HCT116 (cell line): ENCODE measurements around the gene FOXD1. TPM values are rescaled to one million over a fixed set of nuclear protein-coding genes. Genes with fewer than 3 reads are reported as not detected.

Source experiments
- ATAC-seq: fragments of 200-7000 bp; cut with Tn5 transposase; 2 replicates; pipeline ENCODE4 v1.9.1; 2020; ENCODE audit warnings: mild to moderate bottlenecking, moderate library complexity
- BruUV-seq: library from RNA; stranded (reverse); fragments of 400-500 nt; replicated peaks from 2 replicates; lab custom pipeline; 2021; lab: Mats Ljungman, UMichigan
- CTCF ChIA-PET: fragments of 300-600 bp; sonication (Branson Sonifier 250); formaldehyde crosslinking; loops from one replicate; lab custom pipeline; 2021; ENCODE audit warnings: antibody characterized with exemption; lab: Charles Lee
- POLR2A ChIA-PET: fragments of 300-600, 350-600 bp; sonication (Branson Sonifier 250); formaldehyde crosslinking; loops from one replicate; lab custom pipeline; 2021; ENCODE audit warnings: antibody characterized with exemption; lab: Charles Lee
- RAD21 ChIA-PET, 2 experiments: fragments of 300-600 bp; sonication (Branson Sonifier 250); formaldehyde crosslinking; loops; one replicate each; lab custom pipeline; 2023; ENCODE audit warnings: low total read pairs in 2 of 2; ENCODE audit not compliant: uncharacterized antibody in 2 of 2, unreplicated experiment in 2 of 2, low non-redundant PET in 1 of 2; lab: Charles Lee
- DNase-seq: peaks from one replicate; pipeline ENCODE4 v3.0.0-alpha.2; 2010; ENCODE audit warnings: low read depth, low spot score
- H2AFZ ChIP-seq: fragments of 200-600 bp; shearing (Covaris generic), sonication (generic); 2 replicates; pipeline ENCODE4 v1.6.1; 2017; ENCODE audit warnings: low read depth, mixed run types, mixed read lengths, antibody characterized with exemption, low read length; ENCODE audit not compliant: poor library complexity, severe bottlenecking
- H3K27ac ChIP-seq: 2 replicates; pipeline ENCODE4 v1.5.1; 2012; ENCODE audit warnings: low read depth, low read length
- H3K27me3 ChIP-seq: fragments of 200-600 bp; sonication (generic); 2 replicates; pipeline ENCODE4 v1.6.1; 2016; ENCODE audit warnings: mixed run types, low read length, mixed read lengths; ENCODE audit not compliant: insufficient read depth
- H3K36me3 ChIP-seq, 2 experiments: fragments of 200-500 bp in 1 of 2; fragments of 200-600 bp in 1 of 2; sonication (Bioruptor generic) in 1 of 2; sonication (generic) in 1 of 2; 2 replicates each; pipeline versions ENCODE4 v1.5.1 to v1.6.1; 2014 to 2016; ENCODE audit warnings: low read length in 2 of 2, inconsistent platforms in 1 of 2, mixed read lengths in 1 of 2, mixed run types in 1 of 2; ENCODE audit not compliant: insufficient read depth in 2 of 2, control insufficient read depth in 1 of 2
- H3K4me1 ChIP-seq, 2 experiments: fragments of 200-600 bp in 1 of 2; sonication (generic) in 1 of 2; 2 replicates each; pipeline versions ENCODE4 v1.5.1 to v1.6.1; 2012 to 2017; ENCODE audit warnings: low read length in 2 of 2, inconsistent platforms in 1 of 2, mild to moderate bottlenecking in 1 of 2, mixed read lengths in 1 of 2, mixed run types in 1 of 2, moderate library complexity in 1 of 2; ENCODE audit not compliant: insufficient read depth in 2 of 2, control insufficient read depth in 1 of 2
- H3K4me2 ChIP-seq: fragments of 200-600 bp; sonication (generic); 2 replicates; pipeline ENCODE4 v1.6.1; 2017; ENCODE audit warnings: mixed run types, low read length, mixed read lengths
- H3K4me3 ChIP-seq, 2 experiments: fragments of 200-600 bp in 1 of 2; sonication (generic) in 1 of 2; replicated peaks in 1 of 2; 2 replicates each; pipeline ENCODE4 v1.5.1; 2011 to 2016; ENCODE audit warnings: low read length in 2 of 2, control low read depth in 1 of 2, low read depth in 1 of 2, mild to moderate bottlenecking in 1 of 2, mixed read lengths in 1 of 2, mixed run types in 1 of 2
- H3K79me2 ChIP-seq: fragments of 200-600 bp; sonication (generic); 2 replicates; pipeline ENCODE4 v1.6.1; 2017; ENCODE audit warnings: mild to moderate bottlenecking, mixed run types, low read length, moderate library complexity, mixed read lengths; ENCODE audit not compliant: insufficient read depth
- H3K9ac ChIP-seq: fragments of 200-600 bp; sonication (generic); 2 replicates; pipeline ENCODE4 v1.6.1; 2016; ENCODE audit warnings: low read length, mixed read lengths
- H3K9me2 ChIP-seq: fragments of 200-600 bp; sonication (generic), shearing (Covaris generic); 2 replicates; pipeline ENCODE4 v1.6.1; 2017; ENCODE audit warnings: mixed run types, mild to moderate bottlenecking, moderate library complexity; ENCODE audit not compliant: insufficient read depth
- H3K9me3 ChIP-seq, 2 experiments: fragments of 200-500 bp in 1 of 2; fragments of 200-600 bp in 1 of 2; sonication (Bioruptor generic) in 1 of 2; sonication (generic) in 1 of 2; 2 replicates each; pipeline ENCODE4 v1.6.1; 2014 to 2017; ENCODE audit warnings: low read length in 2 of 2, mixed read lengths in 2 of 2, inconsistent platforms in 1 of 2, low read depth in 1 of 2, mild to moderate bottlenecking in 1 of 2, mixed run types in 1 of 2, moderate library complexity in 1 of 2; ENCODE audit not compliant: control insufficient read depth in 1 of 2, insufficient read depth in 1 of 2
- H4K20me1 ChIP-seq: fragments of 200-600 bp; sonication (generic), shearing (Covaris generic); 2 replicates; pipeline ENCODE4 v1.6.1; 2017; ENCODE audit warnings: mixed run types, mild to moderate bottlenecking, moderate library complexity; ENCODE audit not compliant: insufficient read depth
- CEBPB ChIP-seq: IDR thresholded peaks from 2 replicates; pipeline ENCODE4 v1.6.1; 2012; ENCODE audit warnings: low read depth
- CTCF ChIP-seq, 3 experiments: fragments of 200-600 bp in 1 of 3; sonication (generic) in 1 of 3; IDR thresholded peaks in 2 of 3; conservative IDR thresholded peaks in 1 of 3; 2 replicates each; pipeline ENCODE4 v1.5.1; 2012 to 2017; ENCODE audit warnings: low read depth in 2 of 3, low read length in 2 of 3, antibody characterized with exemption in 1 of 3, borderline replicate concordance in 1 of 3, control low read depth in 1 of 3, mild to moderate bottlenecking in 1 of 3, mixed read lengths in 1 of 3, mixed run types in 1 of 3, moderate library complexity in 1 of 3; ENCODE audit not compliant: insufficient read depth in 1 of 3
- EGR1 ChIP-seq: IDR thresholded peaks from 2 replicates; pipeline ENCODE4 v1.6.1; 2012; ENCODE audit warnings: low read depth
- EZH2 ChIP-seq: fragments of 200-600 bp; sonication (generic); IDR thresholded peaks from 2 replicates; pipeline ENCODE4 v1.6.1; 2017; ENCODE audit warnings: antibody characterized with exemption, mixed run types
- JUND ChIP-seq: IDR thresholded peaks from 2 replicates; pipeline ENCODE4 v1.6.1; 2012
- POLR2AphosphoS5 ChIP-seq: IDR thresholded peaks from 2 replicates; pipeline ENCODE4 v1.6.1; 2011; ENCODE audit warnings: mild to moderate bottlenecking, low read depth, low read length, moderate library complexity
- intact Hi-C: fragments of 100-400 bp; cut with micrococcal nuclease; formaldehyde crosslinking; loops from 2 replicates; pipeline ENCODE4 v1.10.0; 2022
- total RNA-seq: library from RNA; stranded (reverse); gene quantifications from one replicate; pipeline ENCODE4 v1.2.1, GENCODE V29; 2021; ENCODE audit not compliant: unreplicated experiment

The FOXD1 gene
- total RNA-seq, 1 experiment from 2014 or later, result 26.8 TPM

- no peak for DNase-seq
- BruUV-seq, result no TSS peak
- H3K27ac ChIP-seq, result no peak overlapping the region
- no peaks in the 10 kb centered on the region for H3K27me3 ChIP-seq
- ChIA-PET CTCF (no interaction called here), POLR2A (no interaction called here), RAD21 (no interaction called here)
- H3K4me2 ChIP-seq, result no peak overlapping the region
- H3K9me2 ChIP-seq, result no peaks in the 10 kb centered on the region
- TF ChIP-seq CEBPB (no peak), JUND (no peak), EZH2 (no peak), CTCF (IDR thresholded peaks at IDR 0.05 in 2 of 3, conservative IDR thresholded peaks at IDR 0.05 in 1 of 3; ENCODE audit: borderline replicate concordance in 1 of 3, insufficient read depth in 1 of 3, low read depth in 2 of 3, low read length in 2 of 3) (peak in 2 of 3 experiments; percentile 11 to 13; a peak in 1 of 6 replicates)
- no peaks in the 10 kb centered on the region for H4K20me1 ChIP-seq
- H3K4me1 ChIP-seq, result no peaks in the 10 kb centered on the region
- H3K4me3 ChIP-seq, result no peak overlapping the region
- H3K9me3 ChIP-seq, result no peaks in the 10 kb centered on the region; a peak in 1 of 4 replicates
- intact Hi-C loops, result no loop called here
- no peak overlapping the region for H2AFZ ChIP-seq
- no peak overlapping the region for H3K9ac ChIP-seq
- ATAC-seq, result no peak
- no peaks in the 10 kb centered on the region for H3K79me2 ChIP-seq
- no peaks in the 10 kb centered on the region for H3K36me3 ChIP-seq
These were observed 26.4 kb downstream of the FOXD1 start for GRCh38 chr5:73422164-73422563.

GRCh38 chr5:73420666-73421065, 27.9 kb downstream of the FOXD1 start:
- Histone ChIP-seq H3K9ac (no peak overlapping the region), H3K4me1 (peaks cover 0 to 3% of the 10 kb centered on the region in 2 experiments; a peak in 2 of 4 replicates), H2AFZ (no peak overlapping the region), H3K9me3 (no peaks in the 10 kb centered on the region; a peak in 1 of 4 replicates), H3K4me3 (no peak overlapping the region), H3K27ac (no peak overlapping the region), H4K20me1 (no peaks in the 10 kb centered on the region), H3K27me3 (no peaks in the 10 kb centered on the region), H3K36me3 (no peaks in the 10 kb centered on the region), H3K79me2 (no peaks in the 10 kb centered on the region), H3K4me2 (no peak overlapping the region), H3K9me2 (no peaks in the 10 kb centered on the region)
- RAD21 ChIA-PET, result no interaction called here
- no TSS peak for BruUV-seq
- POLR2A ChIA-PET, result no interaction called here
- no peak for TF ChIP-seq POLR2AphosphoS5
- TF ChIP-seq JUND, result no peak
- TF ChIP-seq EGR1, result no peak
- no peak for TF ChIP-seq CEBPB
- TF ChIP-seq CTCF (IDR thresholded peaks at IDR 0.05 in 2 of 3, conservative IDR thresholded peaks at IDR 0.05 in 1 of 3; ENCODE audit: borderline replicate concordance in 1 of 3, insufficient read depth in 1 of 3, low read depth in 2 of 3, low read length in 2 of 3), result no peak
- no peak for ATAC-seq
- CTCF ChIA-PET, result no interaction called here
- no peak for DNase-seq
- intact Hi-C loops, result no loop called here
